ENCODE results near the gene TBXA2R.
"Not testable (repeated sequence)": the region's sequence is repeated elsewhere in the genome, so short reads cannot be mapped to it uniquely, and the experiment has no call there.

The TBXA2R gene

DNA sequence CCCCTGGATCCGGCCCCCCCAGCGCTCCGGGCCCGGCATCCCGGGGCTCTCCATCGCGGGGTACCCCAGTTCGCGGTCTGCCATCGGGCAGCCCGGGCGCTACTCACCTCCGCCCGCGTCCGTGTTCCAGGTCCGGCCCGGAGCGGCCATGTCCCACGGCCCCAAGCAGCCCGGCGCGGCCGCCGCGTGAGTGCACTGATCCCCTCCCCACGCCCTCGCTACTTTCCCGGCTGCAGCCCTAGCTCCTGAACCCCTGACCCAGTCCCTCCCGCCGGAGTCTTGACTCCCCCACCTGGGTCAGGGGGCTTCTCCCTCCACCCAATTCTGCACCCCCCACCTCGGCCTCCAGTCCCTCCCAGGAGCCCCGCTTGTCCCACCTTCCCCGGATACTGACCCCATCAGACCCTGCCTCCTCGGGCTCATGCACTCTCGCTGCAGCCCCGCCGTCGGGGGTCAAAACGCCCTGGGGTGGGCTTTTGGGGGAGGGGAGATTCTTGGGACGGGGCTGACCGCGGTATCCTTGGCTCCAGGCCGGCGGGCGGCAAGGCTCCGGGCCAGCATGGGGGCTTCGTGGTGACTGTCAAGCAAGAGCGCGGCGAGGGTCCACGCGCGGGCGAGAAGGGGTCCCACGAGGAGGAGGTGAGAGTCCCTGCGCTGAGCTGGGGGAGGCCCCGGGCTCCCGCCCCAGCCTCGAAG, 33.4 kb downstream of the TBXA2R start:
- Mint-ChIP-seq H3K27me3 (ENCODE audit: low read depth, poor library complexity) (peaks cover 43% of the 10 kb centered on the region), H3K36me3 (ENCODE audit: low read depth) (peaks cover 20% of the 10 kb centered on the region), H3K4me3 (peak overlapping the region; percentile 79), H3K4me1 (peaks cover 41% of the 10 kb centered on the region), H3K27ac (no peak overlapping the region), H3K9me3 (no peaks in the 10 kb centered on the region)
- DNase-seq: peak; percentile 54
- TF ChIP-seq, protein P1, sequence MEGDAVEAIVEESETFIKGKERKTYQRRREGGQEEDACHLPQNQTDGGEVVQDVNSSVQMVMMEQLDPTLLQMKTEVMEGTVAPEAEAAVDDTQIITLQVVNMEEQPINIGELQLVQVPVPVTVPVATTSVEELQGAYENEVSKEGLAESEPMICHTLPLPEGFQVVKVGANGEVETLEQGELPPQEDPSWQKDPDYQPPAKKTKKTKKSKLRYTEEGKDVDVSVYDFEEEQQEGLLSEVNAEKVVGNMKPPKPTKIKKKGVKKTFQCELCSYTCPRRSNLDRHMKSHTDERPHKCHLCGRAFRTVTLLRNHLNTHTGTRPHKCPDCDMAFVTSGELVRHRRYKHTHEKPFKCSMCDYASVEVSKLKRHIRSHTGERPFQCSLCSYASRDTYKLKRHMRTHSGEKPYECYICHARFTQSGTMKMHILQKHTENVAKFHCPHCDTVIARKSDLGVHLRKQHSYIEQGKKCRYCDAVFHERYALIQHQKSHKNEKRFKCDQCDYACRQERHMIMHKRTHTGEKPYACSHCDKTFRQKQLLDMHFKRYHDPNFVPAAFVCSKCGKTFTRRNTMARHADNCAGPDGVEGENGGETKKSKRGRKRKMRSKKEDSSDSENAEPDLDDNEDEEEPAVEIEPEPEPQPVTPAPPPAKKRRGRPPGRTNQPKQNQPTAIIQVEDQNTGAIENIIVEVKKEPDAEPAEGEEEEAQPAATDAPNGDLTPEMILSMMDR (IDR thresholded peaks at IDR 0.05): no peak

DNA sequence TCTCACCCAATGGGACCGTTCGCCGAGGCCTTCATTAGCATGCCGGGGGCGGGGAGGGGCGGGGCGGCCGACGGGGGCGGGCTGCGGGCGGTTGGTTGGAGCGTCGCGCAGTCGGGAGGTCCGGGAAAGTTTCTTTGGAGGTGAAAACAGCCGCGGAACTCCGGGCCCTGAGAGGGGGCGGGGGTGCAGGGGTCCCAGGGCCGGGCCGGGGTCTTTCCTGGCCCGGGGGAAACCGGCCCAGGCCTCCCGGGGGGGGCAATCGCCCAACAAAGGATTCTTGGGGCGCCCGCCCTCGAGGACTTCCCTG, 33.9 kb downstream of the TBXA2R start, which contains the start of gene HMG20B:
Gene HMG20B (plus strand): TSS at position 90 of the 307 bp plus-strand sequence. CDS start 366 bp downstream, outside the sequence.
- Mint-ChIP-seq H3K4me1 (peaks cover 41% of the 10 kb centered on the region), H3K27ac (no peak within 1 kb of the TSS), H3K36me3 (ENCODE audit: low read depth) (peaks cover 20% of the 10 kb centered on the region), H3K27me3 (ENCODE audit: low read depth, poor library complexity) (peaks cover 38% of the 10 kb centered on the region), H3K9me3 (no peaks in the 10 kb centered on the region), H3K4me3 (peak within 1 kb of the TSS; percentile 79)
- DNase-seq: no peak
- TF ChIP-seq, protein P1 (IDR thresholded peaks at IDR 0.05): no peak

DNA sequence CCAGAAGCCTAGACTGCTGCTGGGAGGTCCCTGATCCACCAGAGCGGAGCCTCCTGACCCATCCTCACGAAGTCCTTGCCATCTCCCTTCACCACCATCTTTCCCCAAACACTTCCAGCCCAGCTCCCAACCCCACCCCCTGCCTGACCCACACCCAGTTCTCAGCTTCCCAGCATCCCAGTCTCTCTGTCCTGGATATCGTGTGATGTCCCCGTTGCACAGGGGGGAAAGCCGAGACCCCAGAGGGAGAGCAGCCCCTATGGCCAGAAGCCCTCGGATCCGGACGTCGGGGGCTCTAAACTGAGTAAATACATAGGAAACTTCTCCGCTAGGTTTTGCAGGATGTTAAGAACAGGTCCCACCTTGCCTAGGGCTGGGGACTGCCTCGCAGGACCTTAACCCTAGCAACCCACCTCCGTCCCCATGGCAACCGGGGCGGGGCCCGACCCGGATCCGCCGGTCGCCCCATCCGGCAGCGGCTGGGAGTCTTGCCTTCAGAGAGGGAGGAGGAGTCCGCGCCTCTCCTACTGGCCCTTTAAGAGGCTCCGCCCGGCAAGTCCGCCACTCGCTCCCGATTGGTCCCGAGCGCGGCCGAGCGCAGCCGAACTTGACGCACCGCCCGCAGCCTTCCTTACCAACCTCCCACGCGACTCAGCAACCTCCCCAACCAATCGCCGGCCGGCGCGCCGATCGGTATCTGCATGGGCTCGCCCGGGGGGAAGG, 34.4 kb downstream of the TBXA2R start:
- H3K9me3 Mint-ChIP-seq: no peaks in the 10 kb centered on the region
- peaks cover 20% of the 10 kb centered on the region for H3K36me3 Mint-ChIP-seq (ENCODE audit: low read depth)
- no peak overlapping the region for H3K27ac Mint-ChIP-seq
- peak; percentile 99 for DNase-seq
- H3K27me3 Mint-ChIP-seq (ENCODE audit: low read depth, poor library complexity): peaks cover 33% of the 10 kb centered on the region
- H3K4me1 Mint-ChIP-seq: peaks cover 41% of the 10 kb centered on the region
- peak overlapping the region; percentile 62 for H3K4me3 Mint-ChIP-seq
- TF ChIP-seq, protein P1 (IDR thresholded peaks at IDR 0.05): no peak

DNA sequence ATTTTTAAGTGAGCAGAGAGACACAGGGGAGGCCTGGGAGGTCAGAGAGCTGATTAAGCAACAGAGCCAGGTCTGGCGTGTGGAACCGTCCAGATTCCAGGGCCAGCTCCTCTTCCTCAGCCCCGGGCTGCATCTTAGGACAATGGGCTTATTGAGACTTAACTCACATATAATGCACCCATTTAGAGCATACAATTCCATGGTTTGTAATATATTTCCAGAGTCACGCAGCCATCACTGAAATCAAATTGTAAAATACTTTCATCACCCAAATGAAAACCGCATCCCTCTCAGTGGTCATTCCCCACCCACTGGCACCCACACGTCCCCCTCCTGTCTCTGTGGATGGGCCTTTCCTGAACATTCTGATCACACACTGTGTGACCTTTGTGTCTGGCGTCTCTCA, 36.1 kb downstream of the TBXA2R start:
- TF ChIP-seq, protein P1 (IDR thresholded peaks at IDR 0.05): no peak
- peaks cover 16% of the 10 kb centered on the region for H3K27me3 Mint-ChIP-seq (ENCODE audit: low read depth, poor library complexity)
- H3K4me1 Mint-ChIP-seq: peaks cover 32% of the 10 kb centered on the region
- H3K9me3 Mint-ChIP-seq: no peaks in the 10 kb centered on the region
- DNase-seq: no peak
- H3K4me3 Mint-ChIP-seq: no peak overlapping the region
- peaks cover 19% of the 10 kb centered on the region for H3K36me3 Mint-ChIP-seq (ENCODE audit: low read depth)
- peak overlapping the region; percentile 48 for H3K27ac Mint-ChIP-seq

DNA sequence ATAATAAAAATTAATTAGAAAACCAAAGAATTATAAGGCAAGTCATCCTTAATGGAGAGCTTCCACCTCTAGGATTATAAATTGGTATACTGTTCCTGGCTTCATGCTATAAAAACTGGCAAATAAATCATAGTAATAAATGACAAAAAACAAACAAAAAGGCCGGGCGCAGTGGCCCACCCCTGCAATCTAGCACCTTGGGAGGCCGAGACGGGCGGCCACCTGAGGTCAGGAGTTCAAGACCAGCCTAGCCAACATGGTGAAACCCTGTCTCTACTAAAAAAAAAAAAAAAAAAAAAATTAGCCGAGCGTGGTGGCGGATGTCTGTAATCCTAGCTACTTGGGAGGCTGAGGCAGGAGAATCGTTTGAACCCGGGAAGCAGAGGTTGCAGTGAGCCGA, 36.6 kb downstream of the TBXA2R start:
- H3K27ac Mint-ChIP-seq, H3K4me3 Mint-ChIP-seq, DNase-seq, H3K9me3 Mint-ChIP-seq: not testable (repeated sequence)
- peaks cover 11% of the 10 kb centered on the region for H3K27me3 Mint-ChIP-seq (ENCODE audit: low read depth, poor library complexity)
- peaks cover 14% of the 10 kb centered on the region for H3K36me3 Mint-ChIP-seq (ENCODE audit: low read depth)
- peaks cover 31% of the 10 kb centered on the region for H3K4me1 Mint-ChIP-seq

DNA sequence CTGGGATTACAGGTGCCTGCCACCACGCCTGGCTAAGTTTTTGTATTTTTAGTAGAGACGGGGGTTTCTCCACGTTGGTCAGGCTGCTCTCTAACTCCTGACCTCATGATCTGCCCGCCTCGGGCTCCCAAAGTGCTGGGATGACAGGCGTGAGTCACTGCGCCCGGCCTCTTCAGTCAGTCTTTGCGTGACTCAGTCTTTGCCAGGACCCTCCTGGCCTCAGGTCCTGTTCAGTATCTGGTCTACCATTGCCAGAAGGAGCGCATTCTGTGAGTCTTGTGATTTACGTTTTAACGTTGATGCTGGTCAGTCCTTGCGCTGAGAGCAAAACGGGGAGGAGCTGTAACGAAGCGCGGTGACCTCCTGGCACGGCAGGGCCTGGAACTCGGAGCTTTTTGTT, 41.5 kb downstream of the TBXA2R start:
- DNase-seq: no peak
- Mint-ChIP-seq H3K27ac (no peak overlapping the region), H3K9me3 (no peaks in the 10 kb centered on the region), H3K36me3 (ENCODE audit: low read depth) (no peaks in the 10 kb centered on the region), H3K4me3 (no peak overlapping the region), H3K27me3 (ENCODE audit: low read depth, poor library complexity) (no peaks in the 10 kb centered on the region), H3K4me1 (peaks cover 13% of the 10 kb centered on the region)
- TF ChIP-seq, protein P1 (IDR thresholded peaks at IDR 0.05): no peak

All from nephron progenitor cell (in vitro differentiated cells).